Stimulated activated effector memory CD8-positive, alpha-beta T cell treated with anti-CD3 and anti-CD28 coated beads, Interleukin-12 subunit alpha, Interleukin-12 subunit beta, amount 100 ng/mL, for 72 hours (primary cell): Measurements from ENCODE around the gene ROPN1B.

Source experiments
- ATAC-seq: fragments of 150-1000 bp; cut with Tn5 transposase; 2 replicates; pipeline ENCODE4 v1.10.0; 2021
- DNase-seq, 2 donors: peaks; one replicate each; pipeline ENCODE4 v3.0.0; 2021 to 2022; ENCODE audit warnings: low spot score in 2 of 2
- H3K27ac Mint-ChIP-seq: one replicate; pipeline ENCODE4 v1.8.0; 2022; ENCODE audit warnings: mild to moderate bottlenecking, mixed read lengths
- H3K36me3 Mint-ChIP-seq: one replicate; pipeline ENCODE4 v1.8.0; 2022; ENCODE audit warnings: mild to moderate bottlenecking, mixed read lengths
- H3K4me1 Mint-ChIP-seq: one replicate; pipeline ENCODE4 v1.8.0; 2022; ENCODE audit warnings: mixed read lengths
- H3K4me3 Mint-ChIP-seq: one replicate; pipeline ENCODE4 v1.8.0; 2022; ENCODE audit warnings: mild to moderate bottlenecking, mixed read lengths
- H3K9me3 Mint-ChIP-seq: one replicate; pipeline ENCODE4 v1.8.0; 2022; ENCODE audit warnings: mixed read lengths

Gene ROPN1B

GRCh38 chr3:126014252-126014651 lies 45.3 kb downstream of the ROPN1B start:
- no peak overlapping the region for H3K27ac Mint-ChIP-seq
- ATAC-seq (no peak), DNase-seq (no peak)
- no peak overlapping the region for H3K4me3 Mint-ChIP-seq
- no peaks in the 10 kb centered on the region for H3K4me1 Mint-ChIP-seq
- peaks cover 26% of the 10 kb centered on the region for H3K36me3 Mint-ChIP-seq
- H3K9me3 Mint-ChIP-seq, result no peaks in the 10 kb centered on the region

DNA sequence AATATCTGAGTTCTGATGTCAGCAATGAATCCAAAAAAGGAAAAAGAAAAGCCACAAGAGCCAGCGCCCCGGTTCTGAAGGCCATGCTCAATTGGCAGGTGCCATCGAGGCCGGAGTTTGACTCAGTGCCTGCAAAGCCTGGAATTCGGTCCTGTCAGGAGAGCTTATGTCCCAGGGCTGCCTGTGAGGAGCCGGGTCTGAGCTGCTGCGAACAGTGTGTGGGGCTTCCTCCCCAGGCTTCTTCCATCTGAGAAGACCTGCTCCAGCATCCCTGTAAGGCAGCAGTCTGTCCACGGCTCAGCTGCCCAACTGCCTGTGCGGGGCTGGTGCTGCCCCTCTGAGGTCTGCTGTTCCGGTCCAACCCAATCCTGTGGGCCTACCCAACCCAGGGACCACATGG lies 46.1 kb downstream of the ROPN1B start:
- peak in 1 of 2 donors; percentile 12 for DNase-seq
- Mint-ChIP-seq H3K4me1 (no peaks in the 10 kb centered on the region), H3K36me3 (peaks cover 26% of the 10 kb centered on the region), H3K27ac (no peak overlapping the region), H3K9me3 (no peaks in the 10 kb centered on the region), H3K4me3 (no peak overlapping the region)
- ATAC-seq, result no peak

GRCh38 chr3:126016616-126017015 lies 47.6 kb downstream of the ROPN1B start:
- Mint-ChIP-seq H3K36me3 (peaks cover 17% of the 10 kb centered on the region), H3K9me3 (no peaks in the 10 kb centered on the region), H3K4me3 (no peak overlapping the region), H3K27ac (no peak overlapping the region), H3K4me1 (no peaks in the 10 kb centered on the region)
- DNase-seq (no peak), ATAC-seq (no peak)

DNA sequence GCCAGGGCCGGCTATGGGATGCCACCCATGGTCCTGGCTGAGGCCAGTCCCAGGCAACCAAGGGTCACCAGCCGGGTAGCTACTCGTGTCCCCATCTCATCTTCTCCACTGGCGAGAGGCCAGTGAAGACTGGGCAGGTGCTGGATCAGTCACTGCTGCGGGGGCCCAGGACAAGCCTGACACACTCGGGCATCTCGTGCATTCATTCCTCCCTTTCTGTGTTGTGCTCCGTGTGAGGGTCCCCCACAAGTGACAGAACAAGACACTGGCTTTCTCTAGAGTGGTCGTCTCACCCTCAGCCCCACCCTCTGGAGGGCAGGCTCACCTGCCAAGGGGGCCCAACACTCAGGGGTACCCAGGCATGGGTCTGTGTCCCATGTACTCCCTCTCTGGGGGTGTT lies 48.4 kb downstream of the ROPN1B start:
- DNase-seq, result peak in 1 of 2 donors; percentile 17
- H3K36me3 Mint-ChIP-seq, result peaks cover 9% of the 10 kb centered on the region
- ATAC-seq, result peak; percentile 12
- H3K4me1 Mint-ChIP-seq, result no peaks in the 10 kb centered on the region
- H3K27ac Mint-ChIP-seq, result no peak overlapping the region
- no peak overlapping the region for H3K4me3 Mint-ChIP-seq
- no peaks in the 10 kb centered on the region for H3K9me3 Mint-ChIP-seq

GRCh38 chr3:126018545-126018944 lies 49.6 kb downstream of the ROPN1B start:
- no peaks in the 10 kb centered on the region for H3K36me3 Mint-ChIP-seq
- no peaks in the 10 kb centered on the region for H3K4me1 Mint-ChIP-seq
- peak in 1 of 2 donors; percentile 22 for DNase-seq
- H3K27ac Mint-ChIP-seq, result no peak overlapping the region
- no peak for ATAC-seq
- H3K9me3 Mint-ChIP-seq, result no peaks in the 10 kb centered on the region
- no peak overlapping the region for H3K4me3 Mint-ChIP-seq

- Mint-ChIP-seq H3K4me1 (no peaks in the 10 kb centered on the region), H3K36me3 (no peaks in the 10 kb centered on the region), H3K4me3 (no peak overlapping the region), H3K9me3 (no peaks in the 10 kb centered on the region), H3K27ac (no peak overlapping the region)
- DNase-seq, result no peak
- ATAC-seq, result no peak
Observed at GRCh38 chr3:126018995-126019394, 50.0 kb downstream of the ROPN1B start.

GRCh38 chr3:126019683-126020082 lies 50.7 kb downstream of the ROPN1B start:
- H3K27ac Mint-ChIP-seq, result no peak overlapping the region
- ATAC-seq, result no peak
- no peaks in the 10 kb centered on the region for H3K4me1 Mint-ChIP-seq
- no peak overlapping the region for H3K4me3 Mint-ChIP-seq
- DNase-seq, result peak in 1 of 2 donors; percentile 28
- no peaks in the 10 kb centered on the region for H3K9me3 Mint-ChIP-seq
- H3K36me3 Mint-ChIP-seq, result no peaks in the 10 kb centered on the region

GRCh38 chr3:126021224-126021623 lies 52.2 kb downstream of the ROPN1B start:
- no peak for DNase-seq
- no peak overlapping the region for H3K27ac Mint-ChIP-seq
- H3K9me3 Mint-ChIP-seq, result no peaks in the 10 kb centered on the region
- peaks cover 12% of the 10 kb centered on the region for H3K4me1 Mint-ChIP-seq
- H3K4me3 Mint-ChIP-seq, result no peak overlapping the region
- no peaks in the 10 kb centered on the region for H3K36me3 Mint-ChIP-seq
- no peak for ATAC-seq

DNA sequence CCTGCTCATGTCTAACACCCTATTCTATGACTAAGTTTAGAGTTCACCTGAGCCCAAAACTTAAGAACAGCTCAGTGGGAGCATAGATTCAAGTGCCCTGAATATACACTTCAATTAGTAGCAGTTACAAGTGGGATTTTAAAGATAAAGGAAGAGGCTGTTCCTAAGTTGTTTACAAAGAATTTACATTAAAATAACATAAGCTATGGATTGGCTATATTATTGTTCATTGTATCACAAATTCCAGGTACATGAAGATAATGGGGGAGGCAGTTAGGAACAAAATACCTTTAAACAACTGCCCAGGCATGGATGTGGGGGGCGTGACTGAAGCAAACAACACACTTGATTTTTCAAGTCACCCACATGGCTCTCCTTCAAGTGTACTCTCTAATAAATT lies 52.7 kb downstream of the ROPN1B start:
- H3K36me3 Mint-ChIP-seq, result no peaks in the 10 kb centered on the region
- H3K4me1 Mint-ChIP-seq, result peaks cover 16% of the 10 kb centered on the region
- no peaks in the 10 kb centered on the region for H3K9me3 Mint-ChIP-seq
- H3K27ac Mint-ChIP-seq, result no peak overlapping the region
- no peak for ATAC-seq
- H3K4me3 Mint-ChIP-seq, result no peak overlapping the region
- DNase-seq, result no peak

- ATAC-seq, result no peak
- H3K4me3 Mint-ChIP-seq, result no peak overlapping the region
- H3K4me1 Mint-ChIP-seq, result peaks cover 26% of the 10 kb centered on the region
- DNase-seq, result peak in 1 of 2 donors; percentile 35
- no peak overlapping the region for H3K27ac Mint-ChIP-seq
- H3K36me3 Mint-ChIP-seq, result no peaks in the 10 kb centered on the region
- peaks cover 5% of the 10 kb centered on the region for H3K9me3 Mint-ChIP-seq
Observed at GRCh38 chr3:126022741-126023359, 53.9 kb downstream of the ROPN1B start.

- Mint-ChIP-seq H3K36me3 (no peaks in the 10 kb centered on the region), H3K27ac (no peak overlapping the region), H3K4me3 (no peak overlapping the region), H3K9me3 (peaks cover 7% of the 10 kb centered on the region), H3K4me1 (peaks cover 26% of the 10 kb centered on the region)
- DNase-seq, result peak in 1 of 2 donors; percentile 22
- no peak for ATAC-seq
Observed at GRCh38 chr3:126023390-126023789, 54.4 kb downstream of the ROPN1B start.

DNA sequence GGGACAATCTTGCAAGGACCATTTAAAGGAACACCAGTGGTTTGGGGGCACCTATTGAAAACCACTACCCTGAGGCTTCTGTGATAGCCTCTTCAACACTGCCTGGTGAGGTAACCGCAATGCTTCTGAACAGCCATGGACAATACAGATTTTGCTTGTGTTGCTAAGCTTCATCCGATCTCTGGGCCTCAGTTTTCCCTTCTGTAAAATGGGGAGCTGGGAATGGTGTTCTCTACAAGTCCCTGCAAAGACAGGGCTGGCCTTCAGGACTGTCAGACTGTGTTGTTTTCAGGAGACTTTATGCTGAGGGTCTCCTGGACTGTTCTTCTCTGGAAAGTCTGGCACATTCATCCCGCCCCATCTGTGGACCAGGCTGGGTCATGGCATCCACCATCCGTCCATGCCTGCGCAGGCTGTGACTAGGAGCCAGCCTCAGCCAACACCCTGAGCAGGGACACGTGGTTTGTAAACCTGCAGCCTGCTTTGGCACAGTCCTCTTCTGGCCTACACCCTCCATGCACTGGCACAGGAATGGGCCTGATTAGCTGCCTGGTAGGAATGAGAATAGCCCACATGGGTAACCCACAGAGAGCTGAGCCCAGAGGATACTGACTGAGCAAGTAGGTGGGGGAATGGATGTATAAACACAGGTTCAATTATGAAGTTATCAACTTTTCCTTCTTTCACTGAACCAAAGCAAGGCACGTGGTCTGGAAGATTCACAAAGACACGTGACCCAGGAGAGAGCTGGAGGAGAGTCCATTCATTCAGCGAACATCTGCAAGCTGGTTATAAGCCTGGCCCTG lies 55.3 kb downstream of the ROPN1B start:
- Mint-ChIP-seq H3K27ac (no peak overlapping the region), H3K4me1 (peaks cover 26% of the 10 kb centered on the region), H3K9me3 (peaks cover 7% of the 10 kb centered on the region), H3K4me3 (no peak overlapping the region), H3K36me3 (no peaks in the 10 kb centered on the region)
- DNase-seq, result peak in 1 of 2 donors; percentile 33
- no peak for ATAC-seq

DNA sequence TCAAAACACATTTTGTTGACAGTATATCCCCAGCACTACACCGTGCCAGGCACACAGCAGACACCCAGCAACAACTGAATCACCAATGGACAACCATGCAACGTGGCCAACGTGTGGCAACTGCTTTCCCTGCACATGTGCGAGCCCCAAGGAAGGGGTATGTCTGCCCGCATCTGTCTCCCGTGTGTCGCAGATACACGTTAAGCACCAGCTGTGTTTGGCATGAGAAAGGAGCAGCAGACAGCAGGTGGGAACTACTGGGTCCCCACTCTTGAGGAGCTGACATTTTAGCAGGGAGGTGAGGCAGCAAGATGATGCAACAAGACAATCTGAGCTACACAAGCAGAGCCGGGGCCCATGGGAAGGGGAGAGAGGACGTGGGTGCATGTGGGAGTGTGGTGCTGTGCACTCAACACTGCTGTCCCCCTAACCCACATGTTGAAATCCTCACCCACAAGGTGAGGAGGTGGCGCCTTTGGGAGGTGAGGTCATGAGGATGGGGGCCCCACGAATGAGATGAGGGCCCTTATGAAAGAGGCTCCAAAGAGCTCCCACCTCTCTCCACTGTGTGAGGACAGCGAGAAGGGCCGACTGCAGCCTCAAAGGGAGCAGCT lies 56.2 kb downstream of the ROPN1B start:
- ATAC-seq, result no peak
- Mint-ChIP-seq H3K4me3 (no peak overlapping the region), H3K36me3 (no peaks in the 10 kb centered on the region), H3K27ac (peak overlapping the region; percentile 66), H3K4me1 (peaks cover 26% of the 10 kb centered on the region), H3K9me3 (peaks cover 11% of the 10 kb centered on the region)
- peak in 1 of 2 donors; percentile 45 for DNase-seq

DNA sequence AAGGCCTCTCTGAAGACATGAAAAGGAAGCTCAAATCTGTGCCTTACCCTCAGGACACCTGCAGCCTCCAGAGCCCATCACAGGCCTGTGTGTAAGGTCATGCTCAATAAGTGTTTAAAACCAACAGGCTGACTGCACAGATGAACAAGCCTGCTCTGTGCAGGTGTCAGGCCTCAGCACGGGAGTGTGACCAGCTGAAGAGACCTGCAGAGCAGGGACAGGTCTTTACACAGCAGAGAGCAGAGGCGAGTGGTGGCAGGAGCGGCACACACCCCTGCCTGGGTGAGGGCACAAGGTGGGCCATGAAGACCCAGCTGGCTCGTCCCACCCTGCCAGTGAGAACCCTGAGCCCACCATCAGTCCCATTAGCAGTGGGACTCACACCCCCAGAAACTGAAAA lies 56.9 kb downstream of the ROPN1B start:
- Mint-ChIP-seq H3K36me3 (no peaks in the 10 kb centered on the region), H3K27ac (peak overlapping the region; percentile 66), H3K4me1 (peaks cover 26% of the 10 kb centered on the region), H3K9me3 (peaks cover 11% of the 10 kb centered on the region), H3K4me3 (no peak overlapping the region)
- peak in 1 of 2 donors; percentile 40 for DNase-seq
- peak; percentile 13 for ATAC-seq

DNA sequence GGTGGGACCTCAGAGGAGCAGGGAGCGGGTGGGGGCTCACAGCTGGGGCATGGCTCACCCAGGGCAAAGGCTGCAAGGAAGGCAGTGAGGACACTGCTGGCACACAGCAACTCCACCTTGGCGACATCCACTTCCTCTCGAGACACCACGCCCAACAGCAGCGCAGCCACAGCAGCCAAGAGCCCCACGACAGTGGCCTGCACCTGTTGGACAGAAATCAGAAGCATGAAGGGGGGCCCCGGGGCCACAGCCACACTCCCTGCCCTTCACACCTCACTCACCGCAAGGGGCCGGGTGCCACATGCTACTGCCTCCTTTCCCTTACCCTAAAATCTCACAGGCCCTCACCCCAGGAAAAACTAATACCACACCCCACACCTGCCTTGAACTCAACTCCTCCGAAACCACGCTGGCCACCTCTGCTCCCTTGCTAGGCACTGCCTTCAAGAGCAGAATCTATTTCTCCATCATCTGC lies 57.3 kb downstream of the ROPN1B start:
- H3K27ac Mint-ChIP-seq, result peak overlapping the region; percentile 66
- DNase-seq (peak in 1 of 2 donors; percentile 40), ATAC-seq (peak; percentile 45)
- peaks cover 11% of the 10 kb centered on the region for H3K9me3 Mint-ChIP-seq
- H3K4me1 Mint-ChIP-seq, result peaks cover 26% of the 10 kb centered on the region
- H3K4me3 Mint-ChIP-seq, result no peak overlapping the region
- H3K36me3 Mint-ChIP-seq, result no peaks in the 10 kb centered on the region
